Activated CD4-positive, alpha-beta T cell treated with anti-CD3 and anti-CD28 coated beads, Interleukin-2, amount 50 U/mL, for 1 hour (primary cell): ENCODE data around the gene KCNQ4.

Experiments
- DNase-seq: peaks from one replicate; pipeline ENCODE4 v3.0.0-alpha.2; 2020

Gene KCNQ4

DNA sequence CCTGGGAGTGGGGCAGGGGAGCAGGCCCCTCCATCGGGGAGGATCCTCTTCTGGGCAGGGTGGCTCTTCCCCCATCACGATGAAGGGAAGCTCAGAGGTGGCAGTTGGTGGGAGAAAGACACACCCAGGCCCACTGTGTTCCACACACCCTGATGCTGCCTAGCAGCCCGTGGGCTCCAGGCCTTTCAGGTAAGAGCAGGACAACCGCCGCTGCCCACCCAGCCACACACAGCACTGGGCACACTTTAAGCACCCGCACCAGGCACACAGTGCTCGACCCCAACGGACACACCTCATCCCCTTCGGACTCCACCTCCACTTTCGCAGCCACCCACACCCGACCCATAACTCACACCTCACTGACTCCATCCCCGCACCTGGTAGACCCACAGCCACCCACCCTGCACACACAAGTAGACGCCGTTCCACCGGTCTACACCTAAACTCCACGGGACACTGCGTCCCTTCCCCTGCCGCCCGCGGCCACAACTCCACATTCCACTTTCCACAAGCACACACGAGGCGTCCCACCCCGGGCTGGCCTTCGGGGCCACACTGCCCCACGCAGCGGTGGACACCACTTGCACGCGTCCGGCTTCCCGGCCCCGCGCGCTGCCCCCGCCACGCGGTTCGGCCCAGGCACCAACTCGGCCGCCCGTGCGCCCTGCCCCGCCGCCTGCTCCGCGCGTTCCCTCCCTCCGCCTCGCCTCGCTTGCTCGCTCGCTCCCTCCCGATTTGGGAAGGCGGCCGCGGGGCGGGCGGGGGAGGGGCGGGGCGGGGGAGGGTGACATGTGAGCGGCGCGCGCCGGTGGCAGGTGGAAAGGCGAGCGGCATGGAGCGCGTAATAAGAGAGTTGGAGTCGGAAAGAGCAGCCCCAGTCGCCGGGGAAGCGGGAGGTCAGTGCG is at the start of gene KCNQ4:
TSS of gene KCNQ4 (plus strand) at position 787 of the 905 bp plus-strand sequence. CDS start 307 bp downstream, outside the sequence.
- no peak for DNase-seq

DNA sequence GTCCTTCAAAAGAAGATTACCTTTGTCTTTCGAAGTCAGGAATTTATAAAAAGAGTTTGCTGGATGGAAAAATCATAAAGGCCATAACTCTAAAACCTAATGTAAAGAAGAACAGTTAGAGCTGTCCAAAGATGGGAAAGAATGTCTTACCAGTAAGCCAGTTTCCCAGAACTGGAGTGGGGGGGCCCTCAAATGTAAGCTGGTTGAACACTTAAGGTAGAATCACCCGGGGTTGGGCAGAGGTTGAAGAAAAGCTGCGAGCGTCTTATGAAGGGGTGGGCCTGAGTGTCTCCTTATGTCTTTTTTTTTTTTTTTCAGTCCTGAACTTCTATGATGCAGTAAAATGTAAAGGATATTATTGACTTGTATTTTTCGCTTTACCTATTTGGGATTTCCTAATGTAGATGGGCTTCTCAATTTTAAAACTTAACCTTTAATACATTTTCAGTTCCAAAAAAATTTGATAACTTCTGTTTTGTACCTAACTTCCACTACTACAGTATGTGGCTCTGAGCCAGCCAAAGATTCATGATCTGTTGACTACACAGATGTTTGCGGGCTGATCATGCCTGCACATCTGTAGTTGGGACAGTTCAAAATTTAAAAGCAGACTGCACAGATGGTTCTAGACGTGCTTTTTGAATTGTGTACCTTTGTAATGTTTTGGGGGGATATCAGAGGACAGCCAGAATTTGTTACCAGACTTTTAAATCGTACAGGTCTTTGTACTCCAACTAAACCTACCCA is 48.5 kb upstream of the KCNQ4 start:
- DNase-seq, result no peak

- no peak for DNase-seq
Observed at GRCh38 chr1:40736085-40736531, 47.5 kb upstream of the KCNQ4 start.

DNA sequence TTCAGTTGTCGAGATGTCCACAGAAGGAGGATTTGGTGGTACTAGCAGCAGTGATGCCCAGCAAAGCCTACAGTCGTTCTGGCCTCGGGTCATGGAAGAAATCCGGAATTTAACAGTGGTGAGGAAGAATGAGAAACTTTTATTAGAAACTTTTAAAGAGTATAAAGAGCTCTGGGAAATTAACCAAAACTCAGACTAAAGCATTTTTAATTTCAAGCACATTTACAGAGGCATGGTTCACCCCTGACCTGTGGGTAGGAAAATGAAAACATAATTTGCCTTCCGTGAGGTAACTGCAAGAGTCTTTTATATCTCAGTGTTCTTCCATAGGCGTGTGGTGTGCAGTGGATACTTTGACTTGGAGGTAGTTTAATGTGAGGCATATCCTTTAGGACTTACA is 44.8 kb upstream of the KCNQ4 start:
- no peak for DNase-seq

DNA sequence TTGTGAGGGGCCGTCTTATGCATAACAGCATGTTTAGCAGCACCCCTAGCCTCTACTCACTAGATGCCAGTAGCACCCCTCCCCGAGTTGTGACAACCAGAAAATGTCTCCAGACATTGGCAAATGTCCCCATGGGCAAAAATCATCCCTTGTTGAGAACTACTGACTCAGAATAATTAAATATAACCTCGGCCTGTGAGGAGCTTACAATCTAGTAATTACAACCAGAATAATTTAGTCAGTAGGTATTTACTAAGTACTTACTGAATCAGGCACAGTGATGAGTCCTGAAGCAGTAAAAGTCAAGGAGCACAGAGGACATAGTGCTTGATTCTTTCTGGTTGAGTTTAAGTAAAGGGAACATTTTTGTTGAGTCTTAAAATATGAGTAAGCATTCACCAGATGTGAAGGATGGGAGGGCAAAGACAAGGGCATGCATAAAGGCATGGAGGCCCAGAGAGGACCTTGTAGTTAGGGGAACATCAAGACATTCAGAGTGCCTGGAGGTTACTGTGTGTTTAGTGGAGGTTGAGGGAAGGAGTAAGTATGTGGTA is 44.1 kb upstream of the KCNQ4 start:
- DNase-seq, result no peak

DNA sequence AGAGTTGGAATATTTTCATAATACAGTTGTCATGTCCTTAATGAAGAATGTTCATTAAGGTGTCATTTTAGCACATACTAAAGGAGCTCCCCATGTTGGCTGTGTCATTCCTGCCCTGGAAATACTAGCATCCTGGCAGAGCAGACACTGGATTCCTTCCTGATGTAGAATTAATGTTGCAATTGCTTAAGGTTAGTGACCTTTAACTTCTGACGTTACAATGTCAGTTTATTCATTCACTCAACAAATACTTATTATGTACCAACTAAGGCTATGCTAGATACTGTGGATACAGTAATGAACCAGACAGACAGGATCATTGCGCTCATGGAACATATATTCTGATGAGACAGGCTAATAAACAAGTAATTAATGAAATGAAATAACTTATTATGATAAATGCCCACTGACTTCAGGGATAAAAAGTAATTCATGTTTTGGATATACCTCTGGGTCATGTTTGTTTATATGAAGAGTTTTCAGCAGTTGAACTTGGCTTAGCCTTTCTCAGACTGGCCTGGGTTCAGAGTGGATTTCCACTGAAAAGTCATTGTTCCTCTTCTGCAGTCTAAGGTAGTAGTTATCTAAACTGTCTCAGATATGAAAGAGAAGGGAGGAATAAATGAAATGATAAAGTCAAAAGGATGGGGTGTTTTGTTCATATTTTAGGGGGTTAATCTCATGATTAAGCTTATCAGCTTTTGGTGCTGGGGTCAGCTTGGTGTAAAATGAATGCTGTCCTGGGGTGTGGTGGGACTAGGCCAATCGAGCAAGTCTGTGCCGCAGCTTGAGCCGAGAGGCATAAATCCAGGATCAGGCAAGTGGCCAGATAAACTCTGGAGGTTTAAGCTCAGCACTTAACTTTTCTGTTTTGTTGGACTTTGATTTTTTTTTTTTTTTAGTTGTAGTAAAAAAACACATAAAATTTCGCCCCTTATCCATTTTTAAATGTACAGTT is 43.3 kb upstream of the KCNQ4 start:
- DNase-seq, result no peak

DNA sequence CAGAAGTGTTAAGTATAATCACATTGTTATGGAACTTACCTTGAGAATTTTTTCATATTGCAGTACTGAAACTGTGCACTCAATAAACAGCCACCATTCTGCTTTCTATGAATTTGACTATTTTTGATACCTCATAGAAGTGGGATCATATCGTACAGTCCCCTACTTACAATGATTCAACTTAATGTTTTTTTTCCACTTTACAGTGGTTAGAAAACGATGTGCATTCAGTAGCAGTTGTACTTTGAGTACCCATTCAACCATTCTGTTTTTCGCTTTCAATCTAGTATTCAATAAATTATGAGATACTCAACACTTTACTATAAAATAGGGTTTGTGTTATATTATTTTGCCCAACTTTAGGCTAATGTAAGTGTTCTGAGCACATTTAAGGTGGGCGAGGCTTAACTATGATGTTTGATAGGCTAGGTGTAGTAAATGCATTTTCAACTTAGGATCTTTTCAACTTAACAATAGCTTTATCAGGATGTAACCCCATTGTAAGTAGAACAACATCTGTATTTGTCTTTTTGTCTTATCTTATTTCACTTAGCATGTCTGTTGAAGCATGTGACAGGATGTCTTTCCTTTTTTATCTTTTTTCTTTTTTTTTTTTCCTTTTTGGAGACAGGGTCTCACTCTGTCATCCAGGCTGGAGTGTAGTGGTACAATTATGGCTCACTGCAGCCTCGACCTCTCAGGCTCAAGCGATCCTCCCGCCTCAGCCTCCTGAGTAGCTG is 42.4 kb upstream of the KCNQ4 start:
- no peak for DNase-seq

DNA sequence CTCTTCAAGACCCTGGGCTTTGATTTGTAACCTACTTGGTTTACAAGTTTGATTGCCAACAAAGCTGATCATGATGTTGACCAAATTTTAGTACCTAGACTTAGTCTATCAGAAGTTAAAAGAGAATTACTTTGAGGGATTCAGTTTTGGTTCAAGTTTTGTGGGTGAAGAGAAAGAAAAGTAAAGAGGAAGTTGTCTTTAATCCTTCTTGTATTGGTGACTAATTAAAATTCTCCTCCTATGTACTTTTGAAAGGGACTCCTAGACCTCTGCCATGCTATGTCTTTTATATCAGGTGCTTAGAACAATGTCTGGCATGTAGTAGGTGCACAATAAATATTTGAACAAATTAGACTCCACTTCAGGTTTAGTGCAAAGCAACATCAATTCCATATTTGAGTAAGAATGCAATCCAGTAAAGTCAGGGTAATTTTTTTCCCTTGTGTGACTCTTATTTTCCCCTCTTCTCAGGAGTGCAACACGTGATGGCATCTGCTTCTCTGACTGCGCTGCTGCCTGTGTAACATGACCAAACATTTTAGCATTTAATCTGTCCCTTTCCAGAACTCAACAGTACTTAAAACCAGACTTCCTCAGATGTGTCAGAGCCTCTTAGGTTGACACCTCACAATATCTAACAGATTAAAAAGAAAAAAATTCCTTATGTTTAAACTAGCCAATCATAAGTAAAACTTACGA is 41.1 kb upstream of the KCNQ4 start:
- no peak for DNase-seq

DNA sequence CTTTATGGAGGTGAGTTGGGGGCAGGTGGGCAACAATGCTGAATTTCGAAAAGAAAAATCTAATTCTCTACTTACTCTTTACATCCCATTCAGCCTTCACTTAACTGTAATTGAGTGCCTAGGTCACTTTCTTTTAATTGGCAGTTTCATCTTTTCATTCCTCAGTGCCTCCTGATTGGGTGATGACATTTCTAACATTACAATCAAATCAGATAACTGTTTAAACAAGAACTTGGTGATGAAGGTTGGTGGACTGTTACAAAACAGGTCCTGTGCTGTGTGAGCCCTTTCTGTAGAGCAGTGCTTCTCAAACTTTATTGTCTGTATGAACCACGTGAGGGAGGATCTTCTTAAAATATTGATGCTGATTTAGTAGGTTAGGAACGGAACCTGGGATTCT is 40.1 kb upstream of the KCNQ4 start:
- DNase-seq, result no peak

GRCh38 chr1:40743860-40744259 is 39.7 kb upstream of the KCNQ4 start:
- no peak for DNase-seq

- no peak for DNase-seq
Observed at GRCh38 chr1:40745176-40745575, 38.4 kb upstream of the KCNQ4 start.

DNA sequence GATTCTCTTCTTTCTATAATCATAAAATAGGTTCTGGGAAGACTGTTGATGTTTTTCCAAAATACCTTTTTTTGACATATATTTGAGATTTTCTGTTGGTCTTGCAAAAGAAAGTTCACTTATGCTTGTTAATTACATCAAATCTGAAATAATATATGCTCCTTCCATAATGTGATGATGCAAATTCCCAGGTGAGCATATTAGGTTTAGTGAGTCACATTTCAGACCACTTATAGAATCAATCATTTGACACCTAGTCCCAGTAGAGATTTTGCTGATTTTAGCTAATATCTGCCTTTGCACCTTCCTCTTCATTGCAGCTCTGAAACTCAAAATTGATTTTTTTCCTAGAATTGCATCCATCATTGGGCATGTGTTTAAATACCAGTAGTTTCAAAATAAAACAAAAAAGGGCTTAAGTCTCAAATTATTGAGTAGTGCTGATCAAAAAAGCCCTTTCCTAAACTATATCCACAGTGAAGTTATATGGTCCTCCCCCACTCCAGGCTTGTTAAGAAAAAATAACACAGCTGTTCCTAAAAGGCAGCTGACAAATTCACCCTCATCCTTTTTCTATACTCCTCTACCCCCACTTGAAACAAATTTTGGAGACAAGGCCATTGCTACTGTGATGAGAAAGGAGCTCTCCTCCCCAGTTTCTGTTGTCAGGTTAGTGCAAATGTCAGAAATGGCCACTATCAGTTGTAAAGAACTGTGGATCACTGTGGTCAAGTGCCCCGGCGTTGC is 37.1 kb upstream of the KCNQ4 start:
- DNase-seq, result no peak

GRCh38 chr1:40748841-40749718 is 34.5 kb upstream of the KCNQ4 start:
- no peak for DNase-seq

GRCh38 chr1:40749817-40750216 is 33.8 kb upstream of the KCNQ4 start:
- DNase-seq, result no peak

GRCh38 chr1:40750451-40750908 is 33.1 kb upstream of the KCNQ4 start:
- no peak for DNase-seq

DNA sequence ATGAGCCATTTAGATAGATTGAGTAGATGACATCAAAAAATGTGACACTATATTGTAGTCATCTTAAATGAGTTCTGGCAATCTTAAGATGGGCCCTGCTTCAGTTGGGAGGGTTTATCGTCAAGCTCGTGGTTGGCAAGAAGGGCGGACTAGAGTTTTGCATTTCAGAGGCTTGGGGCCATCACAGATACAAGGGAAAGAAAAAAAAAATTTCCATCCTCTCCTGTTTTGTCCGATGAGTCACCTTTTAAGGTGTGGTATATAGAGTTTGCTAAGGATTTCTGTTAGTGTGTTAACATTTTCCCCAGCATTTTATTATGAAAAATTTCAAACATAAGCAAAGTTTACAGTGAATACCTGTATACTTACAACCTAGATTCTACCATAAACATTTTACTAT is 31.8 kb upstream of the KCNQ4 start:
- no peak for DNase-seq

DNA sequence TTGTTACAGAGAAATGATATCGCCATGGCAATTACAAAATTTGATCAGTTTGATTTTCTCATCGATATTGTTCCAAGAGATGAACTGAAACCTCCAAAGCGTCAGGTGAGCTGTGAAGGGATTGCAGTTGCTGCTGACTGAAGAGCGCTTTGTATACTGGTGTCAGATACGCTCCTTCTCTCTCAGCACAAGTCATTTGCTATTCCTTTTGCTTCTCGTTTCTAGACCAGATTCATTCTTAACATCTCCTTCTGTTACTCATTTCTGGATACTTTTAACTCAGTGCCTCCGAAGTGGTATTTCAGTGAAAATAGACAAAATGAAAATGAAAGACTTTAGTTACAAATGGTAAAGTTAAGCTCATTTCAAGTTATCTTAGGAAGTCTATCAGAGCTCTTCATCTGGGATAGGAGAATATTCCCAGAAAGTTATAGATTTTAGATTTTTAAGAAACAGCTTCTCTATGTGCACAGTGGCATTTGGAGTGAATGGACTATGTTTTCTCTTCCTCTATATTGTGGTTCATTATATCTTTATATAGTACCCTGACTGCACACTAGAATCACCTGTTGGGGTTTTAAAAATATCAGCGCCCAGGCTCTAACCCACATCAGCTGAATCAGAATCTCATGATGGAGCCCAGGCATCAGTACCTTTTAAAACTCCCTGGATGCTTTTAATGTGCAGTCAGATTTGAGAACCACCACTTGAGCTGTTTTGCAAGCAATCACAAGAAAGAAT is 30.3 kb upstream of the KCNQ4 start:
- DNase-seq, result no peak

- DNase-seq, result no peak
Observed at GRCh38 chr1:40754201-40754600, 29.4 kb upstream of the KCNQ4 start.
